NB4 (cell line): ENCODE data around the gene CCDC85C.

Experiments used
- DNase-seq: peaks from one replicate; pipeline ENCODE4 v3.0.0; 2010; ENCODE audit warnings: low read depth
- H3K4me3 ChIP-seq: one replicate; pipeline ENCODE4 v1.5.1; 2011; ENCODE audit warnings: mild to moderate bottlenecking, low read depth, low read length, moderate library complexity
- CTCF ChIP-seq: IDR thresholded peaks from one replicate; pipeline ENCODE4 v1.5.1; 2012; ENCODE audit warnings: low read depth, low read length
- MAX ChIP-seq: IDR thresholded peaks from 2 replicates; pipeline ENCODE4 v1.6.1; 2011; ENCODE audit warnings: low read depth, low read length
- MYC ChIP-seq: IDR thresholded peaks from 2 replicates; pipeline ENCODE4 v1.6.1; 2011; ENCODE audit warnings: low read depth, low read length
- POLR2A ChIP-seq: IDR thresholded peaks from 2 replicates; pipeline ENCODE4 v1.6.1; 2011; ENCODE audit warnings: mild to moderate bottlenecking; ENCODE audit not compliant: insufficient read length; ENCODE audit errors: extremely low read depth

The CCDC85C gene

GRCh38 chr14:99648027-99648784 is 44.2 kb upstream of the CCDC85C start:
- DNase-seq: no peak
- no peak overlapping the region for H3K4me3 ChIP-seq
- no peak for TF ChIP-seq MAX
- TF ChIP-seq MYC: no peak
- no peak for TF ChIP-seq POLR2A
- TF ChIP-seq CTCF: no peak

DNA sequence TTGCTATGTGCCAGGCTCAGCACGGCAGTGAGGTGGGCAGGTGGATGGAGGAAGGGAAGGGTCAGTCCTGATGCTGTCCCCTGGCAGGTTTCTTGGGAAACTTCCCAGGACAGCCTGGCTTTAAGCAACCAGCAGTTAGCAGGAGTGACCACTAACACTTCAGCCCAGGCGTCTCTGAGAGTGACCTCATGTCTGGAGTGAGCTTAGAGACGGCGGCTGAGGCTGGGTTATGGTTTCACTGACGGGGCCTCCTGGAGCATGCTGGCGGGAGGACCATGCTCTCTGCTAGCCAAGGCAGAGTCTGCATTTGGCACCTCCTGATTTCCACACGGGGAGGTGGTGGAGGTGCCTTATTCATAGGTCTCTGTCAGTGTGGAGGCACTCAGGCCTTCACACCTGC is 43.4 kb upstream of the CCDC85C start:
- H3K4me3 ChIP-seq: no peak overlapping the region
- no peak for TF ChIP-seq MYC
- no peak for TF ChIP-seq POLR2A
- no peak for TF ChIP-seq CTCF
- TF ChIP-seq MAX: no peak
- no peak for DNase-seq

DNA sequence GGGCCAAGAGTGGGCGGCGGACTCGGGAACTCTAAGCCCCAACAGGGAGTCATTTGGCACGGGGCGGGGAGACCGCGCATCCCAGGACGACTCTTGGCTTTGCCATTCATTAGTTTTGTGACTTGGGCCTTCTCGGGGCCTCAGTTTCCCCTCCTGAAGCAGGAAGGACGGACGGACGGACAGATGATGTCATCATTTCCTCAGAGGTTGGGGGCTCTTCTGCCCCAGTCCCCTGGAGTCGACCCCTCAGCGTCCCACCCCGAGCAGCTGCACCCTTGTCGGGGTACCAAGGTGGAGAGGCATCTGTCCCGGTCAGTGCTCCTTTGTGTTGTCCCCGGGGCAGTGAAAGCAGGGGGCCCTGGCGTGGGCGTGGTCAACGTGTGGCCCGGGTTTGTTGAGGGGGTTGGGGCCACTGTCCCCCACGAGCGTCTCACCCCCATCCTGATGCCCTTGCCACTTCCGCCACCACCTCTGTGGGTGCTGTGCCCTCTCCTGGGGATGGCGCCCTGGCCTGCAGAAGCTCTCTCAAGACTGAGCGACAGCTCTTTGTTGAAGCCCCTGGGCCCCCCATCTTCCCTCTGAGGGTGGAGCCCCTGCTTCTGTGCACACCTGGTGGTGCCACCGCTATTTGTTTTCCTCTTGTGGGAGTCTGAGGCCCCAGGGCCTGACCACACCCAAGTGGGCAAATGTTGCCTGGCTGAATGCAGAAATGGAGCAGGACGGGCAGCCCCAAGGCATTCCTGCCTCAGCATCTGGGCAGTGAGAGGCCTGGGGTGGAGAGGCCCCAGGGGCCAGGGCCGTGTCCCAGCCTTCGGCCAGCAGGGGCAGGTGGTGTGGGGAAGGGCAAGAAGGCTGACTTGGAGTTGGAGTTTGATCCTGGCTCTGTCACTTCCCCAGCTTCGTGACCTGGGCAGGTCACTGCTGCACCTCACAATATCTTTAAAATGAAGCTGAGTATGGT is 41.8 kb upstream of the CCDC85C start:
- TF ChIP-seq POLR2A: no peak
- TF ChIP-seq MYC: no peak
- TF ChIP-seq CTCF: no peak
- TF ChIP-seq MAX: no peak
- DNase-seq: no peak
- H3K4me3 ChIP-seq: no peak overlapping the region

DNA sequence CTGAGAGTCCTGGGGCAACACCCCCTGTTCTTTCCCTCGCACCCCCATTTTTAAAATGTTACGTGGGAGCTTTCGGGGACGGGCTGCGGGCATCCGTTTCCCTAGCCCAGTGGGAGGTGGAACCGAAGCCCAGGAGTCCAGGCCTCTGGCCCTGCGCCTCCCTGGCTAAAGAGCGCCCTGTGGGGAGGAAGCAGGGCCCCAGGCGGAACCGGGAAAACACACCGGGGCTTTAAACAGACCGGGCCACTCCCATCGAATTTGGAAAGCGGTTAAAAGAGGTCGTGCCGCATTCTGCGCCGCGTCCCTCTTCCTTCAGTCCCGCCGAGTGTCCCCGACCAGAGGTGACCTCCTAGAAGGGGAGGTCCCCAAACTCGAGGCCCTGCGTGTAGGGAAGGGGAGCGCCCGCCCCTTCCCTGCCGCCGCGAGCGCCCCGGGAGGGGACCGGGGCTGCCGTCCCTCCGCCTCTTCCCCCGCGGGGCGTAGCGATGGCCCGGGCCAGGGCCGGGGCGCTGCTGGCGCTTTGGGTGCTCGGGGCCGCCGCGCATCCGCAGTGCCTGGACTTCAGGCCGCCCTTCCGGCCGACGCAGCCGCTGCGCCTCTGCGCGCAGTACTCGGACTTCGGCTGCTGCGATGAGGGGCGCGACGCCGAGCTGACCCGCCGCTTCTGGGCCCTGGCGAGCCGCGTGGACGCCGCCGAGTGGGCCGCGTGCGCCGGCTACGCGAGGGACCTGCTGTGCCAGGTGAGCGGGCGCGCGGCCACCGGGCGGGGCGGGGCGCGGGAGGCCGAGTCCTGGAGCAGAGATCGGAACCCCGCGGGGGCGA is 40.9 kb upstream of the CCDC85C start, which contains the start of gene HHIPL1:
TSS of gene HHIPL1 (plus strand) at position 407 of the 822 bp plus-strand sequence. CDS start at position 486, 79 bp downstream.
- no peak within 1 kb of the TSS for H3K4me3 ChIP-seq
- TF ChIP-seq MYC (no peak), POLR2A (no peak), MAX (no peak), CTCF (no peak)
- DNase-seq: no peak

DNA sequence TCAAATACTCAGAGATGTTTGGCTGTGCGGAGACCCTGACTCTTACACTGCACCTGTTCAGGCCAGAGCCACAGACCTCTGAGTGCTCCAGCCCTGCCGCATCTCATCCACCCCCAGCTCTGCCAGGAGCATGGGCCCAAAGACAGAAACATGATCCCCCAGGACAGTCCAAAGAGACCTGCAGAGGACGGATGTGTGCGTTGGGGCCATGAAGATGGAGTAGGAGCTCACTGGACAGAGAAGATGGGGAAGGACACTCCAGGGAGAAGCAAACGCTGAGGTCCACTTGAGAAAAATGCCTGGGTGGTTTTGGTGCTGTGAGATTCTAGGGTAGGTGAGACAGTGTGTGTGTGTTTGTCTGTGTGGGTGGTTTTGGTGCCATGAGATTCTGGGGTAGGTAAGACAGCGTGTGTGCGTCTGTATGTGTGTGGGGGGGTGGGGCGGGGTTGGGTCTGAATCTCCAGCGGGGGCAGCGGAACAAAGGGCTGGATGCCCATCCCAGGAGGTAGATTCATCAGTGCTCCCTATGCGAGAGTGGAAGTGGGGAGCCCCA is 40.1 kb upstream of the CCDC85C start:
- no peak overlapping the region for H3K4me3 ChIP-seq
- no peak for DNase-seq
- TF ChIP-seq MYC (no peak), POLR2A (no peak), MAX (no peak), CTCF (no peak)
